ENCODE results near the gene STX18. TPM values are rescaled to one million over a fixed set of nuclear protein-coding genes. Genes with fewer than 3 reads are reported as not detected.

The STX18 gene
- total RNA-seq, 2 donors from 2014 or later: 24.1 to 33.5 TPM

DNA sequence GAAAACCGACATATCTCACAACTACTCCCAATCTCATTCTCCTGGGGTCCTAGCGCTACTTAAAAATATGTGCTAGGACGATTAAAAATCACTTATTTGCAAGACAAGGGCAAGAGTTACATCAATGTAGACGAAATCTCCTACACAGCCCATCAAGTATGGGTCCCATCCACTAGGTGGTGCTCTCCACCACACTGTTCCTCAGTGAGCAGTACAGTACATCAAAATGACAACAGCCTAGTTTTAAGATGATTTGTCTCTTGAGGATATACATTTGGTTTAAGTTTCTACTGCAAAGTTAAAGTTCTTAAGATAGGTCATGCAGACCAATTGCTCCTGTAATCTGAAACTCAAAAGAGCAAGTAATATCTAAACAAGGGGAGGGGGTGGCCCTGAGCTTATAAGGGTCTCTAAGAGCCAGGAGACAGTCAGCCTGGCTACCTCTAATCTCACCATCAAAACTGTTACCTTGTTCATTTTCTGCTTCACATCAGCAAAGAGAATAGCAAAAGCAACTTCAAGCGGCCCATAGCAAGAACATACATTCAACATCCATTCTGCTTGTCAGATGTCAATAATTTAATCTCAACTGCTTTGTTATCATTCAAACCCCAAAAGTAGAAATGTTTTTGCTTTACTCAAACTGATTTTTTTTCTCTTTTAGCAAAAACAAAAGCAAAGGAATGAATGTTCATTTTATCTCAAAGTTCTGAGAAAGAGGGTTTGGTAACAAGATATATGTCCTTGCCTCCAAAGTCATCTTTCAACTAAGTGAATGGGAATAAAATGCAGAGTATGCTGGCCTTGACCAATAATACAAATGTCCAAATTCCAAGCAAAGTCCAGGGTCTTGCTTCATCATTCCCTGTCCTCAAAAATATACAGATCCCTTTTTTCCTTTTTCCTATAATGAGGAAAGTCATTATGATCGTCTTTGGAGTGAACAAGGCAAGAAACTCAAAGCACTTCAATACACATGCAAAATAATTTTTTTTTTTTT is 53.1 kb downstream of the STX18 start:
- no peak overlapping the region for H3K4me3 ChIP-seq
- H3K27ac ChIP-seq: no peak overlapping the region
- intact Hi-C loops (cut with DNase I): no loop called here
- no peaks in the 10 kb centered on the region for H3K9me3 ChIP-seq
- TF ChIP-seq POLR2AphosphoS5 (IDR thresholded peaks at IDR 0.05): peak; percentile 9
- TF ChIP-seq, protein P1, sequence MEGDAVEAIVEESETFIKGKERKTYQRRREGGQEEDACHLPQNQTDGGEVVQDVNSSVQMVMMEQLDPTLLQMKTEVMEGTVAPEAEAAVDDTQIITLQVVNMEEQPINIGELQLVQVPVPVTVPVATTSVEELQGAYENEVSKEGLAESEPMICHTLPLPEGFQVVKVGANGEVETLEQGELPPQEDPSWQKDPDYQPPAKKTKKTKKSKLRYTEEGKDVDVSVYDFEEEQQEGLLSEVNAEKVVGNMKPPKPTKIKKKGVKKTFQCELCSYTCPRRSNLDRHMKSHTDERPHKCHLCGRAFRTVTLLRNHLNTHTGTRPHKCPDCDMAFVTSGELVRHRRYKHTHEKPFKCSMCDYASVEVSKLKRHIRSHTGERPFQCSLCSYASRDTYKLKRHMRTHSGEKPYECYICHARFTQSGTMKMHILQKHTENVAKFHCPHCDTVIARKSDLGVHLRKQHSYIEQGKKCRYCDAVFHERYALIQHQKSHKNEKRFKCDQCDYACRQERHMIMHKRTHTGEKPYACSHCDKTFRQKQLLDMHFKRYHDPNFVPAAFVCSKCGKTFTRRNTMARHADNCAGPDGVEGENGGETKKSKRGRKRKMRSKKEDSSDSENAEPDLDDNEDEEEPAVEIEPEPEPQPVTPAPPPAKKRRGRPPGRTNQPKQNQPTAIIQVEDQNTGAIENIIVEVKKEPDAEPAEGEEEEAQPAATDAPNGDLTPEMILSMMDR (IDR thresholded peaks at IDR 0.05): peak; percentile 71 to 81 (median 78)
- TF ChIP-seq POLR2A (IDR thresholded peaks at IDR 0.05): no peak
- DNase-seq (ENCODE audit: low spot score): peak; percentile 49
- H3K27me3 ChIP-seq (replicated peaks; ENCODE audit: insufficient read depth): no peaks in the 10 kb centered on the region
- no peaks in the 10 kb centered on the region for H3K36me3 ChIP-seq
- 46% methylated on average over 6 of the region's 6 CpGs for WGBS
- H3K4me1 ChIP-seq (replicated peaks): no peaks in the 10 kb centered on the region

DNA sequence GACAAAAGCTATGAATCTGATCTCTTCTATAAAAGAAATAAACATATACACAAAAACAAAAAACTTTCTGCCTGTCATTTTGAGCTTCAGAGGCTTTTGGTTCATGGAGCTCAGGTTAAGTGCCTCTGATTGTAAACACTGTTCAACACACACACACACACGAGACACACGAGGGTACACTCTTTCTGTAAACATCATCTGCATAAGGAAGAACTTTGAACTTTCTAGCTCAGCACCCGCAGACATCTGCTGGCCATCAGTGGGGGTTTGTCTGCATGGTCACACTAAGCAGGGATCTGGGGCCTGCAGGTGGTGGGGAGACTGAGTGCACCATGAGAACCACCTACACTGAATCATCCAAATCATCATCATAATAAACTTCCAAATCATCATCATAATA is 54.9 kb downstream of the STX18 start:
- H3K27me3 ChIP-seq (replicated peaks; ENCODE audit: insufficient read depth): no peaks in the 10 kb centered on the region
- H3K36me3 ChIP-seq: no peaks in the 10 kb centered on the region
- H3K4me3 ChIP-seq: no peak overlapping the region
- H3K4me1 ChIP-seq (replicated peaks): no peaks in the 10 kb centered on the region
- no peaks in the 10 kb centered on the region for H3K9me3 ChIP-seq
- intact Hi-C loops (cut with DNase I): no loop called here
- TF ChIP-seq POLR2A (IDR thresholded peaks at IDR 0.05) (no peak), POLR2AphosphoS5 (IDR thresholded peaks at IDR 0.05) (no peak)
- TF ChIP-seq, protein P1 (IDR thresholded peaks at IDR 0.05): no peak
- no peak for DNase-seq (ENCODE audit: low spot score)
- H3K27ac ChIP-seq: no peak overlapping the region
- 49% methylated on average over 3 of the region's 3 CpGs for WGBS

- H3K4me3 ChIP-seq: no peak overlapping the region
- intact Hi-C loops (cut with DNase I): no loop called here
- no peaks in the 10 kb centered on the region for H3K36me3 ChIP-seq
- DNase-seq (ENCODE audit: low spot score): no peak
- H3K4me1 ChIP-seq (replicated peaks): no peaks in the 10 kb centered on the region
- H3K9me3 ChIP-seq: no peaks in the 10 kb centered on the region
- H3K27ac ChIP-seq: no peak overlapping the region
- TF ChIP-seq POLR2AphosphoS5 (IDR thresholded peaks at IDR 0.05) (no peak), POLR2A (IDR thresholded peaks at IDR 0.05) (no peak)
- TF ChIP-seq, protein P1 (IDR thresholded peaks at IDR 0.05): no peak
- no peaks in the 10 kb centered on the region for H3K27me3 ChIP-seq (replicated peaks; ENCODE audit: insufficient read depth)
- WGBS: 90% methylated on average over 10 of the region's 10 CpGs
These were observed 56.0 kb downstream of the STX18 start for GRCh38 chr4:4485806-4486205.

GRCh38 chr4:4481399-4481994 is 60.4 kb downstream of the STX18 start:
- DNase-seq (ENCODE audit: low spot score): no peak
- H3K4me3 ChIP-seq: no peak overlapping the region
- H3K4me1 ChIP-seq (replicated peaks): no peaks in the 10 kb centered on the region
- no peaks in the 10 kb centered on the region for H3K36me3 ChIP-seq
- H3K9me3 ChIP-seq: no peaks in the 10 kb centered on the region
- H3K27me3 ChIP-seq (replicated peaks; ENCODE audit: insufficient read depth): no peaks in the 10 kb centered on the region
- TF ChIP-seq, protein P1 (IDR thresholded peaks at IDR 0.05): no peak
- TF ChIP-seq POLR2A (IDR thresholded peaks at IDR 0.05): no peak
- no peak for TF ChIP-seq POLR2AphosphoS5 (IDR thresholded peaks at IDR 0.05)
- intact Hi-C loops (cut with DNase I): no loop called here
- no peak overlapping the region for H3K27ac ChIP-seq
- WGBS: 62% methylated on average over 3 of the region's 3 CpGs

Measured in prostate gland (tissue), 2 donors.